Occipital lobe (tissue), 2 donors: ENCODE measurements around the gene CKS2. TPM values are rescaled to one million over a fixed set of nuclear protein-coding genes. Genes with fewer than 3 reads are reported as not detected.

Experiments
- DNase-seq: peaks from one replicate; lab custom pipeline; 2025; lab: John Stamatoyannopoulos, UW
- total RNA-seq: library from RNA; depleted of rRNA; stranded (reverse); fragments of >200 nt; gene quantifications from one replicate; pipeline ENCODE4 v1.2.3, GENCODE V29; 2014

The CKS2 gene
- total RNA-seq, 1 donor from 2014 or later = 34.3 TPM

GRCh38 chr9:89350988-89351557 lies 40.1 kb downstream of the CKS2 start:
- no peak for DNase-seq

GRCh38 chr9:89351584-89352300 lies 40.7 kb downstream of the CKS2 start:
- no peak for DNase-seq

GRCh38 chr9:89352451-89352850 lies 41.5 kb downstream of the CKS2 start:
- no peak for DNase-seq

GRCh38 chr9:89352874-89353649 lies 42.1 kb downstream of the CKS2 start:
- no peak for DNase-seq

- DNase-seq = no peak
These were observed 43.0 kb downstream of the CKS2 start for GRCh38 chr9:89353989-89354388.

- DNase-seq = no peak
These were observed 43.5 kb downstream of the CKS2 start for GRCh38 chr9:89354471-89354870.

GRCh38 chr9:89356782-89357181 lies 45.8 kb downstream of the CKS2 start:
- DNase-seq = no peak

- DNase-seq = no peak
These were observed 46.6 kb downstream of the CKS2 start for GRCh38 chr9:89357331-89358197.

- DNase-seq = no peak
These were observed 47.5 kb downstream of the CKS2 start for GRCh38 chr9:89358376-89358916.

- DNase-seq = peak; percentile 38
These were observed 48.0 kb downstream of the CKS2 start for GRCh38 chr9:89358985-89359384.

GRCh38 chr9:89359751-89360261 lies 48.8 kb downstream of the CKS2 start:
- no peak for DNase-seq

GRCh38 chr9:89360465-89360864 lies 49.5 kb downstream of the CKS2 start:
- DNase-seq = no peak

- no peak for DNase-seq
These were observed 50.0 kb downstream of the CKS2 start for GRCh38 chr9:89361031-89361430.

GRCh38 chr9:89361816-89362646 lies 51.0 kb downstream of the CKS2 start:
- no peak for DNase-seq

GRCh38 chr9:89362647-89363310 lies 51.8 kb downstream of the CKS2 start:
- no peak for DNase-seq

- no peak for DNase-seq
These were observed 52.3 kb downstream of the CKS2 start for GRCh38 chr9:89363311-89363670.

GRCh38 chr9:89363921-89364665 lies 53.1 kb downstream of the CKS2 start:
- DNase-seq = no peak

- no peak for DNase-seq
These were observed 53.9 kb downstream of the CKS2 start for GRCh38 chr9:89364666-89365531.
